H9 (cell line): ENCODE results near the gene ZNF526. TPM values are rescaled to one million over a fixed set of nuclear protein-coding genes. Genes with fewer than 3 reads are reported as not detected.

ENCODE experiments used
- DNase-seq: peaks from one replicate; pipeline ENCODE4 v3.0.0-alpha.2; 2017
- H2AFZ ChIP-seq: one replicate; pipeline ENCODE4 v1.6.1; 2013; ENCODE audit warnings: mild to moderate bottlenecking, low read length, control low read depth, moderate library complexity
- H2AK5ac ChIP-seq: 2 replicates; pipeline ENCODE4 v1.6.1; 2013; ENCODE audit warnings: low read length, control low read depth, mixed read lengths; ENCODE audit not compliant: insufficient read length
- H2BK120ac ChIP-seq: one replicate; pipeline ENCODE4 v1.6.1; 2013; ENCODE audit warnings: low read depth, mild to moderate bottlenecking, low read length, control low read depth, inconsistent platforms; ENCODE audit not compliant: poor library complexity, severe bottlenecking
- H2BK12ac ChIP-seq: 2 replicates; pipeline ENCODE4 v1.6.1; 2013; ENCODE audit warnings: low read length, control low read depth, mixed read lengths, low read depth; ENCODE audit not compliant: insufficient read length
- H2BK15ac ChIP-seq: 2 replicates; pipeline ENCODE4 v1.6.1; 2013; ENCODE audit warnings: low read depth, low read length, control low read depth
- H2BK20ac ChIP-seq: one replicate; pipeline ENCODE4 v1.6.1; 2013; ENCODE audit warnings: low read depth, mild to moderate bottlenecking, low read length, control low read depth, inconsistent platforms; ENCODE audit not compliant: poor library complexity, severe bottlenecking
- H2BK5ac ChIP-seq: 2 replicates; pipeline ENCODE4 v1.6.1; 2013; ENCODE audit warnings: low read length, control low read depth, mixed read lengths; ENCODE audit not compliant: insufficient read length
- H3K14ac ChIP-seq: 2 replicates; pipeline ENCODE4 v1.6.1; 2013; ENCODE audit warnings: low read length, control low read depth; ENCODE audit not compliant: insufficient read depth
- H3K18ac ChIP-seq: 2 replicates; pipeline ENCODE4 v1.6.1; 2013; ENCODE audit warnings: low read depth, mild to moderate bottlenecking, mixed read lengths, low read length, control low read depth; ENCODE audit not compliant: insufficient read length
- H3K23ac ChIP-seq: 2 replicates; pipeline ENCODE4 v1.6.1; 2013; ENCODE audit warnings: low read length, control low read depth, mixed read lengths, low read depth; ENCODE audit not compliant: insufficient read length
- H3K23me2 ChIP-seq: 2 replicates; pipeline ENCODE4 v1.6.1; 2013; ENCODE audit warnings: low read depth, mild to moderate bottlenecking, mixed read lengths, low read length, control low read depth; ENCODE audit not compliant: insufficient read length, poor library complexity, severe bottlenecking
- H3K27ac ChIP-seq: 2 replicates; pipeline ENCODE4 v1.5.1; 2013; ENCODE audit warnings: low read length, control low read depth, mixed read lengths, low read depth; ENCODE audit not compliant: insufficient read length
- H3K27me3 ChIP-seq: 2 replicates; pipeline ENCODE4 v1.6.1; 2013; ENCODE audit warnings: low read length, control low read depth, inconsistent platforms; ENCODE audit not compliant: insufficient read depth
- H3K4ac ChIP-seq: 2 replicates; pipeline ENCODE4 v1.6.1; 2013; ENCODE audit warnings: low read depth, mild to moderate bottlenecking, control low read depth, inconsistent platforms, low read length, moderate library complexity
- H3K4me1 ChIP-seq: 2 replicates; pipeline ENCODE4 v1.6.1; 2013; ENCODE audit warnings: low read length, control low read depth, inconsistent platforms; ENCODE audit not compliant: insufficient read depth
- H3K4me2 ChIP-seq: 2 replicates; pipeline ENCODE4 v1.6.1; 2013; ENCODE audit warnings: low read length, control low read depth, mixed read lengths; ENCODE audit not compliant: insufficient read length, insufficient read depth
- H3K56ac ChIP-seq: 2 replicates; pipeline ENCODE4 v1.6.1; 2013; ENCODE audit warnings: low read depth, mild to moderate bottlenecking, mixed read lengths, low read length, control low read depth; ENCODE audit not compliant: insufficient read length
- H3K79me1 ChIP-seq: 2 replicates; pipeline ENCODE4 v1.6.1; 2013; ENCODE audit warnings: low read depth, mild to moderate bottlenecking, moderate library complexity, low read length, control low read depth, inconsistent platforms; ENCODE audit not compliant: insufficient read depth, poor library complexity, severe bottlenecking
- H3K79me2 ChIP-seq: 2 replicates; pipeline ENCODE4 v1.6.1; 2013; ENCODE audit warnings: low read length, control low read depth, inconsistent platforms; ENCODE audit not compliant: insufficient read depth
- H3K9ac ChIP-seq: 2 replicates; pipeline ENCODE4 v1.6.1; 2013; ENCODE audit warnings: low read length, control low read depth, mixed read lengths; ENCODE audit not compliant: insufficient read length; ENCODE audit errors: extremely low read depth
- H3K9me3 ChIP-seq: one replicate; pipeline ENCODE4 v1.6.1; 2013; ENCODE audit warnings: low read depth, low read length, inconsistent platforms; ENCODE audit not compliant: control insufficient read depth
- H3T11ph ChIP-seq: one replicate; pipeline ENCODE4 v1.6.1; 2013; ENCODE audit warnings: mild to moderate bottlenecking, low read length, control low read depth, inconsistent platforms
- H4K20me1 ChIP-seq: one replicate; pipeline ENCODE4 v1.6.1; 2013; ENCODE audit not compliant: control insufficient read depth, insufficient read length, insufficient read depth
- H4K5ac ChIP-seq: 2 replicates; pipeline ENCODE4 v1.6.1; 2013; ENCODE audit warnings: low read depth, mild to moderate bottlenecking, mixed read lengths, low read length, control low read depth; ENCODE audit not compliant: insufficient read length
- H4K8ac ChIP-seq: replicated peaks from 2 replicates; pipeline ENCODE4 v1.6.1; 2013; ENCODE audit warnings: low read length, control low read depth, mixed read lengths, low read depth; ENCODE audit not compliant: insufficient read length
- H4K91ac ChIP-seq: 2 replicates; pipeline ENCODE4 v1.6.1; 2013; ENCODE audit warnings: low read depth, mild to moderate bottlenecking, moderate library complexity, mixed read lengths, low read length, control low read depth; ENCODE audit not compliant: insufficient read length
- H3K27ac Mint-ChIP-seq, 3 experiments: 2 replicates in 2 of 3; 3 replicates in 1 of 3; pipeline ENCODE4 v1.8.0; 2020 to 2021; ENCODE audit warnings: mixed read lengths in 3 of 3, mild to moderate bottlenecking in 1 of 3, moderate library complexity in 1 of 3
- H3K27me3 Mint-ChIP-seq: 2 replicates; pipeline ENCODE4 v1.8.0; 2021; ENCODE audit warnings: low read depth, mild to moderate bottlenecking, moderate library complexity, mixed read lengths
- H3K36me3 Mint-ChIP-seq, 3 experiments: 2 replicates in 2 of 3; 3 replicates in 1 of 3; pipeline ENCODE4 v1.8.0; 2020 to 2021; ENCODE audit warnings: low read depth in 3 of 3, mixed read lengths in 3 of 3; ENCODE audit not compliant: insufficient read depth in 1 of 3
- H3K4me1 Mint-ChIP-seq, 2 experiments: 2 replicates each; pipeline ENCODE4 v1.8.0; 2020; ENCODE audit warnings: mixed read lengths in 2 of 2
- H3K4me3 Mint-ChIP-seq, 2 experiments: 2 replicates in 1 of 2; 3 replicates in 1 of 2; pipeline ENCODE4 v1.8.0; 2020 to 2021; ENCODE audit warnings: mild to moderate bottlenecking in 2 of 2, mixed read lengths in 2 of 2, moderate library complexity in 1 of 2
- H3K9me3 Mint-ChIP-seq, 2 experiments: 2 replicates in 1 of 2; 3 replicates in 1 of 2; pipeline ENCODE4 v1.8.0; 2020; ENCODE audit warnings: mild to moderate bottlenecking in 2 of 2, mixed read lengths in 2 of 2, moderate library complexity in 1 of 2
- WGBS: extraction: QIAGEN DNeasy Blood & Tissue Kit; methylation state at CpG from one replicate; pipeline ENCODE4 v1.1.7; 2013; ENCODE audit warnings: missing lambda C conversion rate, low lambda C conversion rate, mixed read lengths; ENCODE audit not compliant: insufficient read length; ENCODE audit errors: extremely low coverage; 5-methylcytosine and 5-hydroxymethylcytosine counted together
- total RNA-seq: library from RNA; stranded (reverse); gene quantifications from 2 replicates; pipeline ENCODE4 v1.2.1, GENCODE V29; 2021
- TF ChIP-seq, protein P1 (sequence below): fragments of 200-600 bp; sonication (generic); conservative IDR thresholded peaks from 3 replicates; pipeline ENCODE4 v1.8.0; 2021; ENCODE audit warnings: antibody characterized with exemption, mild to moderate bottlenecking

Gene ZNF526
- total RNA-seq, 1 experiment from 2014 or later = 20.5 TPM

DNA sequence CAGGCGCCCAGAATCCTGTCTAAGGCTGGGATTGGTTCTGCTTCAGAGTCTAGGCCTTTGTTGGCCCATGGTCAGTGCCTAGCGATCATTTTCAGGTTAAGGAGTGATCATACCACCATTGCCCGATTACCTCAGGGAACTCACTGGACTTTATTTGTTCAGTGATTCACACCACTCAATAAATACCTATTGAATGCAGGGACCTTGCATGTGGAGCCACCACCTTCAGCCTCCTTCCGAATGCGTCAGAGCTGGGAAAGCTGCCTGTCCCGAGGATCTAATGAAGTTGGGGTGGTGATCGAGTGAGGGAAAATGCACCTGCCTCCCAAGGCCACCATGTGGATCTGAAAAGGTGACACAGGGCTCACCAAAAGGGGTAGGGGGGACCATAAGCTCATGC, 47.9 kb upstream of the ZNF526 start:
- Histone ChIP-seq H3K23ac (no peak overlapping the region), H3K56ac (no peak overlapping the region), H3K79me2 (no peaks in the 10 kb centered on the region), H2BK120ac (no peak overlapping the region), H4K91ac (no peak overlapping the region), H4K20me1 (no peaks in the 10 kb centered on the region), H3K18ac (no peak overlapping the region), H3K4me2 (no peak overlapping the region), H2BK5ac (no peak overlapping the region), H2BK20ac (no peak overlapping the region), H4K5ac (no peak overlapping the region), H3K79me1 (no peaks in the 10 kb centered on the region), H3K9ac (no peak overlapping the region), H2AK5ac (no peak overlapping the region), H3K4ac (no peak overlapping the region), H3K4me1 (no peaks in the 10 kb centered on the region), H3K9me3 (no peaks in the 10 kb centered on the region), H3K27ac (no peak overlapping the region), H4K8ac (no peak overlapping the region), H3K23me2 (peaks cover 11% of the 10 kb centered on the region), H3T11ph (no peak overlapping the region), H2AFZ (no peak overlapping the region), H3K27me3 (peaks cover 19% of the 10 kb centered on the region), H2BK12ac (no peak overlapping the region), H3K14ac (no peak overlapping the region), H2BK15ac (no peak overlapping the region)
- Mint-ChIP-seq H3K27ac (no peak overlapping the region), H3K4me1 (peaks cover 8 to 20% of the 10 kb centered on the region in 2 experiments), H3K9me3 (no peaks in the 10 kb centered on the region; a peak in 1 of 5 replicates), H3K36me3 (no peaks in the 10 kb centered on the region), H3K4me3 (no peak overlapping the region), H3K27me3 (peaks cover 81% of the 10 kb centered on the region)
- no peak for DNase-seq
- WGBS = no CpG with 5 or more reads among the region's 7 CpGs
- TF ChIP-seq, protein P1, sequence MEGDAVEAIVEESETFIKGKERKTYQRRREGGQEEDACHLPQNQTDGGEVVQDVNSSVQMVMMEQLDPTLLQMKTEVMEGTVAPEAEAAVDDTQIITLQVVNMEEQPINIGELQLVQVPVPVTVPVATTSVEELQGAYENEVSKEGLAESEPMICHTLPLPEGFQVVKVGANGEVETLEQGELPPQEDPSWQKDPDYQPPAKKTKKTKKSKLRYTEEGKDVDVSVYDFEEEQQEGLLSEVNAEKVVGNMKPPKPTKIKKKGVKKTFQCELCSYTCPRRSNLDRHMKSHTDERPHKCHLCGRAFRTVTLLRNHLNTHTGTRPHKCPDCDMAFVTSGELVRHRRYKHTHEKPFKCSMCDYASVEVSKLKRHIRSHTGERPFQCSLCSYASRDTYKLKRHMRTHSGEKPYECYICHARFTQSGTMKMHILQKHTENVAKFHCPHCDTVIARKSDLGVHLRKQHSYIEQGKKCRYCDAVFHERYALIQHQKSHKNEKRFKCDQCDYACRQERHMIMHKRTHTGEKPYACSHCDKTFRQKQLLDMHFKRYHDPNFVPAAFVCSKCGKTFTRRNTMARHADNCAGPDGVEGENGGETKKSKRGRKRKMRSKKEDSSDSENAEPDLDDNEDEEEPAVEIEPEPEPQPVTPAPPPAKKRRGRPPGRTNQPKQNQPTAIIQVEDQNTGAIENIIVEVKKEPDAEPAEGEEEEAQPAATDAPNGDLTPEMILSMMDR = no peak
